Hepatocyte (in vitro differentiated cells): Measurements from ENCODE around the gene RBL1. TPM values are rescaled to one million over a fixed set of nuclear protein-coding genes. Genes with fewer than 3 reads are reported as not detected.

Experiments
- DNase-seq: peaks from one replicate; pipeline ENCODE4 v3.0.0-alpha.2; 2016; ENCODE audit warnings: low spot score
- H2AFZ ChIP-seq: fragments of 200-600 bp; sonication (generic); 2 replicates; pipeline ENCODE4 v1.6.0; 2016; ENCODE audit warnings: antibody characterized with exemption, mild to moderate bottlenecking
- H3K27ac ChIP-seq: fragments of 200-600 bp; sonication (generic); 2 replicates; pipeline ENCODE4 v1.5.1; 2016; ENCODE audit warnings: mild to moderate bottlenecking
- H3K27me3 ChIP-seq: fragments of 200-600 bp; sonication (generic); 2 replicates; pipeline ENCODE4 v1.6.1; 2016
- H3K36me3 ChIP-seq: fragments of 200-600 bp; sonication (generic); replicated peaks from 2 replicates; pipeline ENCODE4 v1.5.1; 2016; ENCODE audit warnings: low read depth; ENCODE audit not compliant: insufficient read depth
- H3K4me1 ChIP-seq: fragments of 200-600 bp; sonication (generic); 2 replicates; pipeline ENCODE4 v1.5.1; 2016; ENCODE audit warnings: mild to moderate bottlenecking, moderate library complexity; ENCODE audit not compliant: insufficient read depth
- H3K4me2 ChIP-seq: fragments of 200-600 bp; sonication (generic); 2 replicates; pipeline ENCODE4 v1.6.0; 2016
- H3K4me3 ChIP-seq: fragments of 200-600 bp; sonication (generic); 2 replicates; pipeline ENCODE4 v1.5.1; 2016; ENCODE audit warnings: mild to moderate bottlenecking
- H3K79me2 ChIP-seq: fragments of 200-600 bp; sonication (generic); 2 replicates; pipeline ENCODE4 v1.6.0; 2017; ENCODE audit warnings: mild to moderate bottlenecking
- H3K9me2 ChIP-seq: fragments of 200-600 bp; sonication (generic); replicated peaks from 2 replicates; pipeline ENCODE4 v1.6.0; 2017; ENCODE audit warnings: mild to moderate bottlenecking; ENCODE audit not compliant: insufficient read depth
- H3K9me3 ChIP-seq: fragments of 200-600 bp; sonication (generic); 2 replicates; pipeline ENCODE4 v1.5.1; 2016; ENCODE audit warnings: low read depth, mild to moderate bottlenecking
- H4K20me1 ChIP-seq: fragments of 200-600 bp; sonication (generic); 2 replicates; pipeline ENCODE4 v1.6.0; 2016; ENCODE audit warnings: mild to moderate bottlenecking; ENCODE audit not compliant: insufficient read depth, poor library complexity, severe bottlenecking
- EZH2 ChIP-seq: fragments of 200-600 bp; sonication (generic); IDR thresholded peaks from 2 replicates; pipeline ENCODE4 v1.6.1; 2016; ENCODE audit warnings: antibody characterized with exemption, mild to moderate bottlenecking, borderline replicate concordance
- EZH2phosphoT487 ChIP-seq: fragments of 200-600 bp; sonication (generic); IDR thresholded peaks from one replicate; pipeline ENCODE4 v1.6.1; 2018; ENCODE audit warnings: antibody characterized with exemption, mild to moderate bottlenecking, low read depth, moderate library complexity; ENCODE audit not compliant: unreplicated experiment, severe bottlenecking
- WGBS: methylation state at CpG from one replicate; pipeline ENCODE4 v1.1.6; 2016; ENCODE audit warnings: low lambda C conversion rate; ENCODE audit errors: missing lambda C conversion rate; 5-methylcytosine and 5-hydroxymethylcytosine counted together
- polyA plus RNA-seq: library from polyadenylated mRNA; unstranded; fragments of >200 nt; fragmentation: Nextera tagmentation; extraction: Ambion mirVana; gene quantifications from 2 replicates; pipeline ENCODE4 v1.2.1, GENCODE V29; 2016
- total RNA-seq: library from RNA; depleted of rRNA; stranded (reverse); fragments of >200 nt; gene quantifications from 2 replicates; pipeline ENCODE4 v1.2.3, GENCODE V29; 2014
- TF ChIP-seq, protein P1 (sequence below): fragments of 200-600 bp; sonication (generic); IDR thresholded peaks from 2 replicates; pipeline ENCODE4 v1.5.1; 2016; ENCODE audit warnings: antibody characterized with exemption, mild to moderate bottlenecking; ENCODE audit not compliant: poor library complexity

Gene RBL1
- total and polyA plus RNA-seq, 2 experiments from 2014 or later, result 2.5 to 7.5 TPM

DNA sequence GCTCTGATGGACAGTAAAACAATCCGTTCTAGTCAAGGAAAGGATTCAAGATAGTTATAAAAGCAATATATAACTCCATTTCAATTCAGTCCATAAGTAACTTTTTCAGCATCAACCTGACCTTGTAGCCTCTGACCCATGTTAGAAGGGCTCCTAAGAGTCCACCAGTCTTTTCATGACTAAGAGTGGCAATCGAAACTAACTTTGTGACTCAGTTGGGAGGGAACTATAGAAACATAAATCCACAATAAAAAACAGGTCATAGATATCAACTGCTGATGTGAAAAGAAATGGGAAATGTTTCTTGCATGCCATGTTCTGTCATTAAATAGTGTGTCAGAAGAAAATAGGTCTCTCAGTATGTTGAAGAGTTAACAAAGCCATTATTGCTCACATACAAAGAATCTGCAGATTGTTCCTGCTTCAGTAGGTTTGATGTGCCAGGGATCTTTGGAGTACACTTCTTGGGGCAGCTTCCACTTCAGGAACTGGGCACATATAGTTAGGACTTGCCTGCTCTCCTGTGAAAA lies 16.2 kb upstream of the RBL1 start:
- DNase-seq, result no peak
- TF ChIP-seq EZH2 (no peak), EZH2phosphoT487 (no peak)
- TF ChIP-seq, protein P1, sequence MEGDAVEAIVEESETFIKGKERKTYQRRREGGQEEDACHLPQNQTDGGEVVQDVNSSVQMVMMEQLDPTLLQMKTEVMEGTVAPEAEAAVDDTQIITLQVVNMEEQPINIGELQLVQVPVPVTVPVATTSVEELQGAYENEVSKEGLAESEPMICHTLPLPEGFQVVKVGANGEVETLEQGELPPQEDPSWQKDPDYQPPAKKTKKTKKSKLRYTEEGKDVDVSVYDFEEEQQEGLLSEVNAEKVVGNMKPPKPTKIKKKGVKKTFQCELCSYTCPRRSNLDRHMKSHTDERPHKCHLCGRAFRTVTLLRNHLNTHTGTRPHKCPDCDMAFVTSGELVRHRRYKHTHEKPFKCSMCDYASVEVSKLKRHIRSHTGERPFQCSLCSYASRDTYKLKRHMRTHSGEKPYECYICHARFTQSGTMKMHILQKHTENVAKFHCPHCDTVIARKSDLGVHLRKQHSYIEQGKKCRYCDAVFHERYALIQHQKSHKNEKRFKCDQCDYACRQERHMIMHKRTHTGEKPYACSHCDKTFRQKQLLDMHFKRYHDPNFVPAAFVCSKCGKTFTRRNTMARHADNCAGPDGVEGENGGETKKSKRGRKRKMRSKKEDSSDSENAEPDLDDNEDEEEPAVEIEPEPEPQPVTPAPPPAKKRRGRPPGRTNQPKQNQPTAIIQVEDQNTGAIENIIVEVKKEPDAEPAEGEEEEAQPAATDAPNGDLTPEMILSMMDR, result no peak

DNA sequence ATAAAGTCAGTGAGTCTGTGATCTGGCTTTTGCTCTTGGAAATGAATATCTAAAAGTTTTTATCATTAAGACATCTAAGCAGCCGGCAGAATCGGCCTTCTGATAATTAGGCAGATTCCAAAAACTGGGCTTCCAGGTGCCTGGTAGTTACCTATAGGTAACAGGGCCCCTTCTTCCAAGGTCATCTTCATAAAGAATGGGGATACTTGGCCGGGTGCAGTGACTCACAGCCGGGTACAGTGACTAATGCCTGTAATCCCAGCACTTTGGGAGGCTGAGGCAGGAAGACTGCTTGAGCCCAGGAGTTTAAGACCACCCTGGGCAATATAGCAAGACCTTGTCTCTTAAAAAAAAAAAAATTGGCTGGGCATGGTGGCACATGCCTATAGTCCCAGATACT lies 12.9 kb upstream of the RBL1 start:
- Histone ChIP-seq H3K27me3 (no peaks in the 10 kb centered on the region), H3K27ac (no peak overlapping the region), H3K36me3 (no peaks in the 10 kb centered on the region), H3K4me2 (no peak overlapping the region), H2AFZ (no peak overlapping the region), H3K9me2 (no peaks in the 10 kb centered on the region), H3K9me3 (no peaks in the 10 kb centered on the region), H3K4me1 (no peaks in the 10 kb centered on the region), H3K4me3 (no peak overlapping the region), H3K79me2 (no peaks in the 10 kb centered on the region), H4K20me1 (no peaks in the 10 kb centered on the region)
- TF ChIP-seq EZH2phosphoT487 (no peak), EZH2 (no peak)
- TF ChIP-seq, protein P1, result no peak
- 83% methylated on average over 4 of the region's 4 CpGs for WGBS
- no peak for DNase-seq

More for the DNA sequence above, 16.2 kb upstream of the RBL1 start:
- H3K4me1 ChIP-seq, result no peaks in the 10 kb centered on the region
- H3K4me3 ChIP-seq, result no peak overlapping the region
- no peak overlapping the region for H3K27ac ChIP-seq
- 81% methylated on average over 2 of the region's 2 CpGs for WGBS
- H3K36me3 ChIP-seq, result no peaks in the 10 kb centered on the region
- H3K27me3 ChIP-seq, result no peaks in the 10 kb centered on the region
- no peak overlapping the region for H2AFZ ChIP-seq
- no peaks in the 10 kb centered on the region for H3K9me2 ChIP-seq
- no peaks in the 10 kb centered on the region for H4K20me1 ChIP-seq
- no peaks in the 10 kb centered on the region for H3K79me2 ChIP-seq
- H3K4me2 ChIP-seq, result no peak overlapping the region
- no peaks in the 10 kb centered on the region for H3K9me3 ChIP-seq

DNA sequence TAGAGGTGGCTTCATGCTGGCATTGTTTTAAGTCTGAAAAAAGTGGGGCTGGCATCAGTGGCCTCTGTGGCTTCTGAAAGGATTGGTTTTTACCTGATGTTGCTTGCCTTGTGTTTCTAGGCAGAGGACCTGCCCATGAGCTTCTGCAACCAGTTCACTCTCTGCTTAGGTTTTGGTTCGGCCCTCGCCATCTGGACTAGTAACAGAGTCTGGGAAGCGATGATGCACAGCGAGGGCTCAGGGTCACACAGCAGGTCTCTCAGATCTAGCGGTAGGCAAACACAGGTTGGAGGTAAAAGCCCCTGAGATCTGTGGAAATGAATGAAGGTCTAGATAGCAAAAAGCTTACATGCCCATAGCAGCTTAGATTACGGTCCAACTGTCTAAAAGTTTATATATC lies 6.8 kb upstream of the RBL1 start:
- no peak for TF ChIP-seq EZH2phosphoT487
- TF ChIP-seq EZH2, result no peak
- TF ChIP-seq, protein P1, result no peak
- Histone ChIP-seq H3K27ac (no peak overlapping the region), H3K9me3 (no peaks in the 10 kb centered on the region), H3K27me3 (no peaks in the 10 kb centered on the region), H3K4me3 (no peak overlapping the region), H3K4me2 (no peak overlapping the region), H3K79me2 (no peaks in the 10 kb centered on the region), H4K20me1 (no peaks in the 10 kb centered on the region), H3K9me2 (no peaks in the 10 kb centered on the region), H3K36me3 (no peaks in the 10 kb centered on the region), H2AFZ (no peak overlapping the region), H3K4me1 (no peaks in the 10 kb centered on the region)
- DNase-seq, result no peak
- 89% methylated on average over 6 of the region's 6 CpGs for WGBS
